HG02678 (cell line): ENCODE data around the gene UNKL.

ENCODE experiments used
- ATAC-seq: cut with Tn5 transposase; IDR thresholded peaks from one replicate; pipeline ENCODE4 v1.9.1; 2021; ENCODE audit warnings: mild to moderate bottlenecking, moderate library complexity; ENCODE audit not compliant: unreplicated experiment

The UNKL gene

DNA sequence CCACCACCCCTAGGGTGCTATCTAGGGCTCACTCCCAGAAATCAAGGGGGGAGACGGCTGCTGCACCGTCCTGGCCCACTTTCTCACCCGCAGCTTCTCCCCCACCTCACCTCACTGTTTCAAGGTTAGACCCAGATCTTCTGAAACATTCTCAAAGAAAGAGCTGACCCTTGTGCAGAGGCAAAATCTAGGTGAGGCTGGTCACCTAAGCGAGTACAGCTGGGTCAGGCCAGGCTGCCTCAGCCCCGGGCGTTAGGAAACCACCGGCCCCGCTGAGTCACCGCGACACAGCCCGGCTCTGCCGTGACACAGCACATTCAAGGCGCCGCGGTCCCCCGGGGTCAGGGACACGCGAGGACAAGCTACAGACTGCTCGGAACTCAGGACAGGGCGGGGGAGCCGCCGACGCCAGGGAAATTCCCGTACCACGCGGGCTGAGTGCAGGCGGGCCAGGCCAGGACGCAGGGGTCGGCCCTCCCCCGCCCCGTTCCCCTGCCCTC is 35.6 kb downstream of the UNKL start:
- no peak for ATAC-seq

DNA sequence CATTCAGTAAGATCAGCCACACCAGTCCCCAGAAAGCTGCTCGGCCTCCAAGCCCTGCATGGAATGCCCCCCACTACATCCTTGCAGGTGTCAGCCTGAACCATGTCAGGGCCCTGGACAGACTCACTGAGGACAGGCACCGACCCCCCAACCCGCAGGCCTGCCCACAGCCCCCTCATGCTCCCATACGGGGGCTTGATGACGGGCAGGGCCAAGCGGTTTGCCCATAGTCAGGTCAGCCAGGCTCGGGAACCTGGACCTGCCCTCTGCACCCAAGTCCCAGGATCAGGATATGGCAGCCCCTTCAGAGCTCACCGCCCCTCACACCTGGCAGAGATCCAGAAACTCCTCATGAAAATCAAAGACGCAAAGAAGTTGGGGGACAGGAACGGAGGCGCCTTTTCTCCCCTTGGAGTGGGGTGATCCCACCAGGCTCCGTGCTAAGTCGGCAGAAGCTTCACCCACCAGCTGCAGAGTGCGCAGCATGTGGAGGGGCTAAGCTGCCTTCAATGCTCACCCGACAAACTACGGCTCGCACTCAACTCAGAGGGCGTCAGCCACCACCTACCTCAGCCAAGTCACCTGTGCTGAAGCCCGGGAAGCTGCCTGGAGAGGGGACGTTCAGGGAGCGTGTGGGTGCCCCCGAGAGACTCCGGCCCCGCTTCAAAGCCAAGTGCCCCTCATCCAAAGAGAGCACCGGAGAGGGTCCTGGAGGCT is 36.3 kb downstream of the UNKL start:
- no peak for ATAC-seq

DNA sequence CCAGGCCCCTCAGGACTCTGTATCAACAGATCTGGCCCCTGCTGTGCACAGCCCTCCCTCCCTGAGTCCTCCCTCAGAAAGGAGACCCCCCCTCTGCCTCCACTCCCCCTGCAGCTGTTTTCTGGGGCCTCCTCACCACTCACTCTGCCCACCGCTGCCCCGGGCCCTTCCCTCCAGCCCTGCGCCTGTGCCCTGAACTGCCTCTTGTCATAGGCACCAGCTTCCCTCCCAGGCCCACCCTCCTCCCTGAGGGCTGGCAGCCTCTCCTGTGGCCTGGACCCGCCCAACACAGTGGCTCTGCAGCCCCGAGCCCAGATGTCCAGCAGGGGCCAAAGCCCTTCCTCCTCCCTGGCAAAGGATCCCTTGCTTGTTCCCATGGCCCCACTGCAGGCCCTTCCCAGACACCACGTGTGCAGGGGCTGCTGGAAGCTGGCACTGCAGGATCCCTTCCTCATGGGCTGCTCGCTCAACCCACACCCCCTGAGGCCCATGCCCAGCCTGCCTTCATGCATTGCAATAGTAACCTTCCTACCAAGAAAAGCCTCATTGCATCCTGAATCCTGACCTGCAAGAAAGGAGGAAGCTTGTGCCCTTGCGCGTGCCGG is 37.0 kb downstream of the UNKL start:
- no peak for ATAC-seq

DNA sequence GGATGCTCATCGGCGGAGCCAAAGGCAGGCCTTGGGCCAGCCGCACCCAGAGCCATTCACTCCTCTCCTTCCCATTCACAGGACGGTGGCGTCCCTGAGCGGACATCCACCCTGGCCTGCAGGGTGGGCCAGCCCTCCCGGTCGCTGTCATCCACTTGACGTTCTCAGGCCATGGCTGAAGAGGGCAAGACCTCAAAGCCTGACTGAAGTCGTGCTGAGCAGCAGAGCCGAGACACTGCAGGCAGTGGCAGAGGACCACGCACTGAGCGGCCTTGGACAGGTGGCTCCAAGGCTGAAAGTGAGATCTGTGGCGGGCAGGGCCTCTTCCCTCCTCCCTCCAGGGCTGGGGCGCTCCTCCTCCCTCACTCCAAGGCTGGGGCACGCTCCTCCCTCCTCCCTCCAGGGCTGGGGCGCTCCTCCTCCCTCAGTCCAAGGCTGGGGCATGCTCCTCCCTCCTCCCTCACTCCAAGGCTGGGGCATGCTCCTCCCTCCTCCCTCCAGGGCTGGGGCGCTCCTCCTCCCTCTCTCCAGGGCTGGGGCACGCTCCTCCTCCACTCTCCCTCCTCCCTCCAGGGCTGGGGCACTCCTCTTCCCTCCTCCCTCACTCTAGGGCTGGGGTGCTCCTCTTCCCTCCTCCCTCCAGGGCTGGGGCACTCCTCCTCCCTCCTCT is 38.6 kb downstream of the UNKL start:
- no peak for ATAC-seq

DNA sequence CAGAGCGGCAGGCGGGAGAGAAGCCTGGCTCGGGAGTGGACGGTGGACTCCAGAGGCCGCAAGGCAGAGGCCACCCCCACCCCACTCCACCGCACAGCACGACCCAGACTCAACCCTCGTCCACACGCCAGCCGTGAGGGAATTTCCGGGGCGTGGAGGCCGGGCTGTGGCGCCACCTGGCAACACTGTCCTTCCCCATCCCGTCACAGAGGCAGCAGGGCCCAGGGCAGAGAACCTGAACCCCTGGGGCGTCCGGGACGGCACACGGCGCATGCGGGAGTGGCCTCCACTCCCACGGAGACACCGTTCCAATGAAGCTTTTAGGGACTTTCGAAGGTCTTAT is 39.2 kb downstream of the UNKL start:
- no peak for ATAC-seq

DNA sequence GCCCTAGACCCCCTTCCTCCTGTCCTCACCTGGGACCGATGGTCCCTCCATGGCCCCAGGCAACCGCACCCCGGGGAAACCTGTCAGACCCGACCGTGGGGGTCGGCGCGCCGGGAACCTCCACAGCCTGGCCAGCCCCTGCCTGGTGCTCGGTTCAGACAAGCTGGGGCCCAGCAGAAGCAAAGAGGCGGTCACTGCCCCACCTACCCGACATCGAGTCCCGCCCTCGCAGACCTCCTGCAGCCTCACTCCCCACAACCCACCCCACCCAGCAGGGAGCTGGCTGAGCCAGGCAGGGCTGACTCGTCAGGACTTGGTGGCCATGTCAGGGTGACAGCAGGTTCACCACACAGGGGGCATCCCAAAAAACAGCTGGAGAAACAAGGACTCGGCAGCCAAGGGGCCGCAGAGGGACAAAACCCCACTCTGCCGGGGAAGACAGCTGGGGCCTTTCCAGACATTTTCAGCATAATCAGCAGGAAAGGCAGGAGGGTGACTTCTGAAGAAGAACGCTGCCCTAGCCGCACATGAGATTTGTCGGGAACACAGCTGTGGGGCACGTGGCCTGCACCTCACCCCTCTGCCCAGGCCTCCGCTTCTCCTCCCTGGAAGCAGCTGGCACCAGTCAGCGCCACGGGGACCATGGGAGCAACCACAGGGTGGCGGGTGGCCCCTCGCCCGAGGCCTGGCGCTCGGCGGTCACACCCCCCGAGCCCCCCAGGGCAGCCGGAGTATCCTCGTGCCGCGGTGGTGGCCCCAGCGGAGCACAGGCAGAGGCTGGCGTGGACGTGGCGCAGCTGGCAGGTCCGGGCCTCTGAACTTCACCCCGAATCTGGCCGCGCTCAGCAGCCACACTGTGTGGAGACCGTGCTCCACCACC is 39.8 kb downstream of the UNKL start:
- no peak for ATAC-seq

DNA sequence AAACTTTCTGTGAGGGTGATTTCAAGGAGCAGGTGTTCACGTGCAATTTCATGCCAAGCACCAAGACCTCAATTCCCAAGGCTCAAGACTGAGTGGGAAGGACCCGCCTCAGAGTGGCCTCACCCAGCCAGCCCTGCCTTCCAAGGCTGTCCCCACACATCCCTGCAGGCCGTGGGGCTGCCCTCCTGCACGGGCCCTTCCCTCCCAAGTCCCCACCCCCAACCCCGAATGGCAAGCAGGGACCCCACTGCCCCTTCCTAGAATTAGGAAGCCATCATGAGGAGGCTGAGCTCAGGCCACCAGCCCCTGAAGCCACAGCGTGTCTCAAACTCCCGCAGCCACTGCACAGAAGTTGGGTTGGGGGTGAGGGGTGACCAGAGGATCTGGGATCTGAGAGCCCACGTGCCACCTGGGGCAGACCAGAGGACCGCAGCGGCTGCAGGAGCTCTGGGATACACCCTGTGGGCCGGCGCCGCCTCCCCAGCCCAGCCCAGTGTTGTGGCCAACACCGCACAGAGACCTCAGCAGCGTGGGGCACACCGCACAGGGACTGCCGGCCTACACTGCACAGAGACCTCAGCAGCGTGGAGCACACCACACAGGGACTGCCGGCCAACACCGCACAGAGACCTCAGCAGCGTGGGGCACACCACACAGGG is 42.1 kb downstream of the UNKL start:
- ATAC-seq, result no peak

DNA sequence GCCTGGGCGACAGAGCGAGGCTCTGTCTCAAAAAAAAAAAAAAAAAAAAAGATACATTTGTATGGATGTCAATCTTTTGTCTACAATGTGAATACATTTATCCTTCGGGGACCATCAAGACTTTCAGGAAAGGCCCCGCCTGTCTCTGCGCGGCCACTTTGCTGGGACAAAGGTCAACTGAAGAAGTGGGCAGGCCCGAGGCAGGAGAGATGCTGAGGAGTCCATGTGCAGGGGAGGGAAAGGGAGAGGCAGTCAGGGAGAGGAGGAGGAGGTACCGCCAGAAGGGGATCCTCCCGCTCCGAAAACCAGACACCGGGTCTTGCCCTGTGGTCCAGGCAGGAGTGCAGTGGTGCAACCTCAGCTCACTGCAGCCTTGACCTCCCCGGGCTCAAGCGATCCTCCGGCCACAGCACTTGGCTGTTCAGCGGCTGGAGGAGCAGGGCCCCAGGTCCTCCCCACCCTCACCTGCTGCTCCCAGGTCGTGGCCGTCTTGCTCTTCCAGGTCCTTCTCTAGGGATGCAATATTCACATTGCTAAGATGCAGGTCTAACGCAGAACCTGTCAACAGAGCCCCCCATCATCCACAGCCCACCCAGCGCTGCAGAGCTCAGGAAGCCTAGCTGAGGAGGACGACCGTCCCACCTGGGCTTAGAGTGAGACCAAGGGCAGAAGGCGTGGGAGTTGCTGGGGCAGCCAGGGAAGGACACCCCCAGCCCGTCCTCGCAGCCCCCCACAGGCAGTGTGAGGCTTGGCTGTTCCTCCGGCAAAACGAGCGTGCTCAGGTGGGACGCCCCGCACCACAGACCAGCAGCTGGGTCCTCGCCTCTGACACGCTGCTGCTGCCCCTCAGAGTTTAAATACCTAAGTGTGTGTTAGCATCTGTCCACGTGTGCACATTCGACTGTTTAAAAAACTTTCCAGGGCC is 43.2 kb downstream of the UNKL start:
- ATAC-seq, result no peak

DNA sequence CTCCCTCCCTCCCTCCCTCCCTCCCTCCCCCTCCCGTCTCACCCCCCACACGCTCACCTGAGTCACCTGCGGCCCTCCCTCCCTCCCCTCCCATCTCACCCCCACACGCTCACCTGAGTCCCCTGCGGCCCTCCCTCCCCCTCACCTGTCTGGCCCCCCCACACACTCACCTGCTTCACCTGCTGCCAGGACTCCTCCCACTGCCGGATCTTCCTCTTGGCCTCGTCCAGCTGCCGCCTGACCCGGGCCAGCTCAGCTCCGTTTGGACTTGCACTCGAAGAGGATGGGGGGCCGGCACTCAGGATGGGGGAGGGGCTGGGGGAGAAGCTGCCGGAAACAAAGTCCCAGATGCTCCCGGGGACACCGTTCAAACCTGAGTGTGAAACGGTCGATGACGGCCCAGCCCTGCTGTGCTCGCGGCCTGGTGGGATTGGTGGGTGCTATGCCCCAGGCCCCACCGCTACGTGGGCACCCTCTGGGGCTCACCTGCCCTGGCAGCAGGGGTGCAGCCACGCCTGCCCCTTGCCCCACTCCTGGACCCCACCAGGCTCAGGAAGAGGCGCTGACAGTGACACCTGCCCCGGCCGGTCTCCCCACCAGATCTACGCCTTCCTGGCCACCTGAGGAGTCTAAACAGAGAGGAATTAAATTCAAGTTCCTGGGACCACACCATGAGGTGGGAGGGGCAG is 46.9 kb downstream of the UNKL start:
- ATAC-seq, result no peak

DNA sequence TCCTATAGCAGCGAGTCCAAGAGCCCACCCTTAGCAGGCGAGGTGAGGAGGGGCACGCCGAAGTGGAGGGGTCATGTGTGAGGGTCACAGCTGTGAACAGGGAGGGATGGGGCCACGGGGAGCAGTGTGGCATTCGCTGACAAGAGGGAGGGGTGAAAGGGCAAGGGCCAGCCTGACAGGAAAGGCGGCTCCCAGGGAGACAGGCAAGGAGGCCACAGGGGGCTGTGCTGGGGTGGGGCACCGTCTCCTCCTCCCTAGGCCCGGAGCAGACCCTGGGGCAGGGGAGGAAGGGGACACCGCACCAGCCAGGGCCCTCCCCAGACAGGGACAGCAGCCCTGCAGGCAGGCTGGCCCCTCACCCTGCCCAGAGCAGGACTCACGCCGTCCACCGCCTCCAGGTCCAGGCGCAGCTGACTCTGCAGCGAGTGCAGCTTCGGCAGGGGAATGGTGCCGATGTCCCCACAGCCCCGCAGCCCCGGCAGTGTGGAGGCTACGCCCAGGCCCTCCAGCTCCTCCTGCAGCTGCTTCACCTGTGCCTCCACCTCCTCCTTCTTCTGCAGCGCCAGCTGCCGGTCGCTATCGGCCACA is 47.7 kb downstream of the UNKL start:
- ATAC-seq, result no peak

DNA sequence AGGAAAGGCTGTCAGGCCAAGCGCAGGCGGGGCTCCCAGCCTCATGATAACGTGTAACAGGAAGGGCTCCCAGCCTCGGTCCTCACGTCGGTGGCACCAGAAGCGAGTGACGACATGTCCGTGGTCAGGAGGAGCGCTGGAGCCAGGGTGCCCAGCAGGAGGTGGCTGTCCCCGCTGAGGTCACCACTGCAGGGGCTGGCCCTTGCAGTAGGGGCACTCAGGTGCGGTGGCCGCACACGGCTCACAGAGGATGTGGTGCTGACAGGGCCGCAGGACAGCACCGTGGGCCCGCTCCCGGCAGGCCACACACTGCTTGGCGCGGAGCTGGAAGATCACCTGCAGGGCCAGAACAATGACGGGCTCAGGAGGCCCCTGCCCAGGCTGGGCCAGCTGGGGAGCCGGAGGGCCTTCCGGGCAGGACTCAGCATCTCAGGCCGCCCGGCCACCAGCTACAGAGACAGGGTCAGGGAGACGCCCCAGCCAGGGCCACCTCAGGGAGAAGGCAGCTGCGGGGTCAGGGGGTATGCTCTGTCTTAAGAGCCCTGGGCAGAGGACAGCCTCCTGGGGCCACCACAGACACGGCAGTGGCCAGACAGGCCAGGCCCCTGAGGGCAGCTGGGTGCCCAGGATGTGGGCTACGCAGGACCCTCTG is 48.3 kb downstream of the UNKL start:
- ATAC-seq, result no peak

DNA sequence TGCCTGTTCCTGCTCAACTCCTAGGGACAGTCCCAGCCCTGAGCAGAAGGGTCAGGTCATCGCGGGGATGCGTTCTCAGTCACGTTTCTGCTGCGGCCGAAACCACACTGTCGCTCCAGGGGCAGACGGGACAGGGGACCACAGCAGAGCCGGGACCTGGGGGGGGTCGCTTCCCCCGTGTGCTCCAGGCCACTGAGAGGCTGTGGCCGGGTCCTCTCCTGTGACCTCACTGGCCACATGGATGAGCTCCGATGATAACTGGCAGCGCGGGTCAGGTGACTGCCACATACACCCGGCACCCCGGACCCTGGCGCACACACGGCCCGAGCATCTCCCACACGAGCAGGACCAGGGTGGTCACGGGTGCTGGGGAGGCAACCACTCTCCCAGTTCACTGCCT is 50.0 kb downstream of the UNKL start:
- no peak for ATAC-seq

DNA sequence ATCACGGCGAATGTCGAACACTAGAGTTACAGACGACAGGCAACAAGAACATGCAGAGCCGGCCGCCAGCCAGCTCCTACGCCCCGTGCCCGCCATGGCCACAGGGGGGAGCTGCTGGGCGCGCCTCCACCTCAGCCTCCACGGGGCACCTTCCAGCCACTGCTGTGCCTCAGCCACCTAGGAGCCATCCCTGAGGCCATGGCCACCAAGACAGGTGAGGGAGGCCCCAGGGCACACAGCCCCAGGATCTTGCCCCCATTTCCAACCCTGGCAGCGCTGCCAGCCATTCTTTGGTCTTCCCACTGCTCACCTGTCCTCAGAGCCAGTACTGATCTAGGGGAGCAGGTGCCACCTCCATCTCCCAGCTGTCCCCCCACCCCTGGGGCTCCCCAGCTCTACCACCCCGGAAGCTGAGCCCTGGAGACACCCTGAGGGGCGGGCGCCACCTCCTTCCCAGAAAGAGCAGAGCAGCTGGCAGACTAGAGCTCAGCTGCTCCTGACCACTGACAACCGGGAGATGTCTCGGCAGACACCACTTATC is 50.9 kb downstream of the UNKL start:
- ATAC-seq, result no peak

DNA sequence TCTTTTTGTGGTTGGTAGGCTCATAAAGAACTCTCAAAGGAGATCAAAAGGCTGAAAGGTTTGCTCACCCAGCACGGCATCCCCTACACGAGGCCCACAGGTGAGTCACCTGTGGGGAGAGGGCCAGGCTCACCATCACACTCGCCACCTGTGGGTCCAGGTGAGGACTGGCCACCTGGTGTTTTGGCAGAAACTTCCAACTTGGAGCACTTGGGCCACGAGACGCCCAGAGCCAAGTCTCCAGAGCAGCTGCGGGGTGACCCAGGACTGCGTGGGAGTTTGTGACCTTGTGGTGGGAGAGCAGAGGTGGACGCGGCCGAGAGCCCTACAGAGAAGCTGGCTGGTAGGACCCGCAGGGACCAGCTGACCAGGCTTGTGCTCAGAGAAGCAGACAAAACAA is 51.7 kb downstream of the UNKL start:
- ATAC-seq, result no peak

DNA sequence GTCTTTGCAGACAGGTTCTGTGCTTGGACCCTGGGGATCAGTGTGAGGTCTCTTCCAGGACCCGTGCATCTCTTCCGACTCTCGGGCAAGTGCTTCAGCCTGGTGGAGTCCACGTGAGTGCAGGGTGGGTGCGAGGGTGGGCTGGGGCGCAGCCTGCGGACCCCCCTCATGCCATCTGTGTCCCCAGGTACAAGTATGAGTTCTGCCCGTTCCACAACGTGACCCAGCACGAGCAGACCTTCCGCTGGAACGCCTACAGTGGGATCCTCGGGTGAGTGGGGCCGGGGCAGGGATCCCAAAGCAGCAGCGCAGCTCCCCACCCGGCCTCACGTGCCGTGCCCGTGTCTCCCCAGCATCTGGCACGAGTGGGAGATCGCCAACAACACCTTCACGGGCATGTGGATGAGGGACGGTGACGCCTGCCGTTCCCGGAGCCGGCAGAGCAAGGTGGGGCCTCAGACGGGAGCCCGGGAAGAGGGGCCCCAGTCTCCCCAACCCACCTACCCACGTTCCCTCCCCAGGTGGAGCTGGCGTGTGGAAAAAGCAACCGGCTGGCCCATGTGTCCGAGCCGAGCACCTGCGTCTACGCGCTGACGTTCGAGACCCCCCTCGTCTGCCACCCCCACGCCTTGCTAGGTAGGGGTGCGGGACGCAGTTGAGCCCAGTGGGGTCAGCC is 52.7 kb downstream of the UNKL start:
- ATAC-seq, result no peak

DNA sequence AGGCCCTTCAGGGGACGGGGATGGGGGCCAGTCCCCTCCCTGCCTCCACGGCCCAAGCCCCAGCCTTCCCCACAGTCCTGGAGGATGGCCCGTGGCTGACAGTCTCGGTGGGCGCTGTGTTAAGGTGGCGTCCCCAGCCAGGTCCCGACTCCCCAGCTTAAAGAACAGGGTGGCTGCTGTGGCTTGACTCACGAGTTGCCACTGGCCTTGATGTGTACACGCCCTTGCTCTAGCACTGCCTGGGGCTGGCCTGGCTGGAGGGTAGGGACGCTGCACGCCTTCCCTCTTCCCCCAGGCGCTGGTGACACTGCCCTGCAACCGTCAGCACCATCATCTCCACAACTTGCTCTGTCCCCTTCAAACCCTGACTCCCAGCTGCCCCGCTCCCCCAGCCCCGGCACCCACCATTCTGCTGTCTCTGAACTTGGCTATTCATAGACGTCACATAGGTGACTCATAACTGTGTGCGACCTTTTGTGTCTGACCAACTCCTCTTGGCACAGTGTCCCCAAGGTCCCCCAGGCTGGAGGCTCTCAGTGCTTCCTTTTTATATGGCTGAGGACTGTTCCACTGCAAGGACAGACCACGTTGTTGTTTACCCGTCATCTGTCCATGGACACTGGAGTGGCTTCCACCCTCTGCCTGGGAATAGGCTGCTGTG is 56.5 kb downstream of the UNKL start:
- no peak for ATAC-seq
